ENCODE results near the gene FAM13A.

Gene FAM13A

GRCh38 chr4:88738180-88738579 is 318.8 kb downstream of the FAM13A start:
- DNase-seq: no peak

- DNase-seq: no peak
Measured at GRCh38 chr4:88737307-88737941, 319.6 kb downstream of the FAM13A start.

GRCh38 chr4:88736264-88736663 is 320.7 kb downstream of the FAM13A start:
- no peak for DNase-seq

GRCh38 chr4:88735564-88735963 is 321.4 kb downstream of the FAM13A start:
- no peak for DNase-seq

- no peak for DNase-seq
Measured at GRCh38 chr4:88734403-88734949, 322.5 kb downstream of the FAM13A start.

GRCh38 chr4:88732714-88733368 is 324.1 kb downstream of the FAM13A start:
- no peak for DNase-seq

GRCh38 chr4:88731381-88731780 is 325.6 kb downstream of the FAM13A start:
- DNase-seq: no peak

- no peak for DNase-seq
Measured at GRCh38 chr4:88730811-88731210, 326.2 kb downstream of the FAM13A start.

- DNase-seq: no peak
Measured at GRCh38 chr4:88729146-88729760, 327.7 kb downstream of the FAM13A start.

GRCh38 chr4:88728146-88728545 is 328.8 kb downstream of the FAM13A start:
- no peak for DNase-seq

GRCh38 chr4:88725986-88726385 is 331.0 kb downstream of the FAM13A start:
- DNase-seq: no peak

- DNase-seq: no peak
Measured at GRCh38 chr4:88725143-88725542, 331.8 kb downstream of the FAM13A start.

GRCh38 chr4:88724406-88724805 is 332.6 kb downstream of the FAM13A start:
- no peak for DNase-seq

GRCh38 chr4:88722828-88723227 is 334.2 kb downstream of the FAM13A start:
- DNase-seq: no peak

GRCh38 chr4:88722276-88722780 is 334.7 kb downstream of the FAM13A start:
- DNase-seq: no peak

GRCh38 chr4:88720451-88721428 is 336.2 kb downstream of the FAM13A start:
- no peak for DNase-seq

- no peak for DNase-seq
Measured at GRCh38 chr4:88719381-88719780, 337.6 kb downstream of the FAM13A start.

- no peak for DNase-seq
Measured at GRCh38 chr4:88718098-88718497, 338.9 kb downstream of the FAM13A start.

- no peak for DNase-seq
Measured at GRCh38 chr4:88713782-88714181, 343.2 kb downstream of the FAM13A start.

GRCh38 chr4:88709989-88710388 is 347.0 kb downstream of the FAM13A start:
- DNase-seq: no peak

- no peak for DNase-seq
Measured at GRCh38 chr4:88706574-88706973, 350.4 kb downstream of the FAM13A start.

- no peak for DNase-seq
Measured at GRCh38 chr4:88705805-88706492, 351.0 kb downstream of the FAM13A start.

Data from NCI-H2029 treated with DMSO at 0.1 percent for 48 hours (cell line).